ENCODE data around the gene GSK3B.

The GSK3B gene

DNA sequence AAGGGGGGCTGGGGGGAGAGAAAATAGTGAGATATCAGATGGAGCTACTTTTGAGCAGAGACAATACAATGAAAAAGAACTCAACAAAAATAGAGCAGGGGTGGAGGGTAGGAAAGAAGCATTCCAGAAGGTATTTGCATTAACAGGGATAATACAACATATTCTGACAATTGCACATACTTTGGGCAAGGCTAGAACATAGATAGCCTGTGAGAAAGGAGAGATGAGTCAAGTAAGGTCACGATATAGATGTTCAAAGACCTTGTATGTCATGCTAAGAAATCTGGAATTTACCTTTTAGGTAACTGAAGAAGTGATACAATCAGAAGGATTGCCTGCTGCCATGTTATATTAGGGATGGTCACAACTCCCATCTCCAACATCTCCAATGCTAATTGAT lies 155.2 kb downstream of the GSK3B start:
- no peak for DNase-seq
- Mint-ChIP-seq H3K4me1 (peaks cover 25% of the 10 kb centered on the region), H3K27ac (no peak overlapping the region), H3K27me3 (no peaks in the 10 kb centered on the region), H3K9me3 (no peaks in the 10 kb centered on the region), H3K36me3 (peaks cover 12% of the 10 kb centered on the region), H3K4me3 (no peak overlapping the region)
- CTCF ChIA-PET: no interaction called here

DNA sequence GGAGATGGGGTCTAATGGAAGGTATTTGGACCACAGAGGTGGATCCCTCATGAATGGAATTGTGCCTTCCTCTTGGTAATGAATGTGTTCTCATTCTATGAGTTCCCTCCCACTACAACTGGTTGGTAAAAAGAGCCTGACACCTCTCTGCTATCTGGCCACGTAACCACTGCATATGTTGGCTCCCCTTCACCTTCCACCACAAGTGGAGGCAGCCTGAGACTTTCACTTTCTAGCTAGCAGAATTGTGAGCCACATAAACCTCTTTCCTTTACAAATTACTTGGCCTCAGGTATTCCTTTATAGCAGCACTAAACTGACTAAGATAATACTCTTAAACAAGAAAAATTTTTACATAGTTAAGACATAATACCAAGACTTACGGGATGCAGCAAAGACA lies 157.0 kb downstream of the GSK3B start:
- H3K27ac Mint-ChIP-seq: peak overlapping the region; percentile 60
- peaks cover 18% of the 10 kb centered on the region for H3K4me1 Mint-ChIP-seq
- no peaks in the 10 kb centered on the region for H3K27me3 Mint-ChIP-seq
- no peaks in the 10 kb centered on the region for H3K9me3 Mint-ChIP-seq
- peak; percentile 64 for DNase-seq
- H3K36me3 Mint-ChIP-seq: peaks cover 14% of the 10 kb centered on the region
- H3K4me3 Mint-ChIP-seq: peak overlapping the region; percentile 3
- CTCF ChIA-PET: no interaction called here

DNA sequence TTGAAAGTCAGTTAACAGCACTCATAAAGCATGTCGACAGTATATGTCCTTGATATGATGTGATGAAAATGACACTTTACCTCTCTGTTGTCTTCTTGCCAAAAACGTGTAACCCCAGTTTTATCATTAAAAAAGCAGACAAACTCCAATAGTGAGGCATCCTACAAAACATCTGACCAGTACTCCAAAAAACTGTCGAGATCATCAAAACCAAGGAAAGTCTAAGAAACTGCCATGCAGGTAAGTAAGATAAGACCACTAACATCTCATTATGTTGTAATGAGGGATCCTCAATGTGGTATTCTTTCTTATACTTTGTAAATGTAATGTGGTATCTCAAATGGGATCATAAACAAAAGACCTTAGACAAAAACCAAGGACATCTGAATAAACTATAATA lies 160.0 kb downstream of the GSK3B start:
- CTCF ChIA-PET: no interaction called here
- Mint-ChIP-seq H3K27ac (no peak overlapping the region), H3K4me1 (peaks cover 18% of the 10 kb centered on the region), H3K4me3 (no peak overlapping the region), H3K36me3 (peaks cover 13% of the 10 kb centered on the region), H3K27me3 (no peaks in the 10 kb centered on the region), H3K9me3 (no peaks in the 10 kb centered on the region)
- DNase-seq: no peak

DNA sequence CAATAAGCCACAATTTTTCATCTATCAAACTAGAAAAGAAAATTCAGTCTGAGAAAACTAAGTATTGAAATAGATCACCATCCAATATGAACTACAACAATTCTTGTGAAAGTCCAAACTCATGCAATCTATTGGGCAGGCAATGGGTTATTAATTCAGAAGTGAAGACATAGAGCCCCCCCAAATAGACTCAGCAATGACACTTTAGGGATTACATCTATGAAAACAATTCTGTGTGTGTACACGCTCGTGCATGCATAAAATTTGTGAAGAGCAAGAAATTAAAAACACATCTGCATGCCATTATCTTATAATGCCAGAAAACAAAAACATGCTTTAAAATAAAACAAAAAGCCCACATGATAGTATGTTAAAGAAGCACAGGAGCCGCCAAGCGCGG lies 161.0 kb downstream of the GSK3B start:
- CTCF ChIA-PET: no interaction called here
- Mint-ChIP-seq H3K4me3 (no peak overlapping the region), H3K27ac (peak overlapping the region; percentile 42), H3K27me3 (no peaks in the 10 kb centered on the region), H3K9me3 (no peaks in the 10 kb centered on the region), H3K4me1 (peaks cover 18% of the 10 kb centered on the region), H3K36me3 (peaks cover 13% of the 10 kb centered on the region)
- no peak for DNase-seq

DNA sequence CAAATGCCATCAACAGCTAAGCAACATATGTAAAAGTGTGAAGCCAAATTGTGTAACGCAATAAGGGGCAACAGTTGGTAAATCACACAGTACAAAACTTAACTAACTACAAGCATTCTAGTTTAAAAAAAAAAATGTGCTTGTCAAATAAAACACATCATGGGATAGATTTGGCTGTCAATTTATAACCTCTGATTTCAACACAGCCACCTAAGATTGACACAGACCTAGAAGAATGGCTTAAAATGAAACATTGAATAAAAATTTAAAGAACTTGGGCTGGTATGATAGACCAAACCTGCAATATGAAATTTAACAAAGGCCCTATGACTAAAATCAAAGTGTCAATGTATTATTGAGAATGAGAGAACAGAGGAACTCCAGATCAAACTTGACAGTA lies 164.0 kb downstream of the GSK3B start:
- Mint-ChIP-seq H3K4me3 (no peak overlapping the region), H3K27ac (no peak overlapping the region), H3K4me1 (no peaks in the 10 kb centered on the region), H3K9me3 (no peaks in the 10 kb centered on the region), H3K27me3 (no peaks in the 10 kb centered on the region), H3K36me3 (peaks cover 7% of the 10 kb centered on the region)
- CTCF ChIA-PET: no interaction called here
- no peak for DNase-seq

DNA sequence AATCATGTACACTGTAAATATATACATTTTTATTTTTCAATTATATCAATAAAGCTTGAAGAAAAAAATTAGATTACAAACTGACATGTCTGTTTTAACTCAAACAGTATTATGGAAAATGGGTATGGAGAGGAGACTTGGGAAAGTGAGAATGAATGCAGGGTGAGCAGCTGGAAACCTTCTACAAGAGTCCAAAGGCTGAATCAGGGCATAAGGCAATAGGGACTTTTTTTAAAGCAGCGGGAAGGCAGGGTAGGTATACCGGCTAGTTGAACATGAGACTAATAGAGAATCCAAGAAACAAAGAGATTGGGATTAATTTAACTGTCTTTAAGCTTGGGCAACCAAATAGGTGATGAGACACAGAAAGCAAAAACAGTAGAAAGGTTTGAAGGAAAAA lies 167.1 kb downstream of the GSK3B start:
- CTCF ChIA-PET: no interaction called here
- no peak overlapping the region for H3K27ac Mint-ChIP-seq
- H3K9me3 Mint-ChIP-seq: no peaks in the 10 kb centered on the region
- no peaks in the 10 kb centered on the region for H3K27me3 Mint-ChIP-seq
- H3K4me3 Mint-ChIP-seq: no peak overlapping the region
- H3K4me1 Mint-ChIP-seq: no peaks in the 10 kb centered on the region
- DNase-seq: no peak
- no peaks in the 10 kb centered on the region for H3K36me3 Mint-ChIP-seq

DNA sequence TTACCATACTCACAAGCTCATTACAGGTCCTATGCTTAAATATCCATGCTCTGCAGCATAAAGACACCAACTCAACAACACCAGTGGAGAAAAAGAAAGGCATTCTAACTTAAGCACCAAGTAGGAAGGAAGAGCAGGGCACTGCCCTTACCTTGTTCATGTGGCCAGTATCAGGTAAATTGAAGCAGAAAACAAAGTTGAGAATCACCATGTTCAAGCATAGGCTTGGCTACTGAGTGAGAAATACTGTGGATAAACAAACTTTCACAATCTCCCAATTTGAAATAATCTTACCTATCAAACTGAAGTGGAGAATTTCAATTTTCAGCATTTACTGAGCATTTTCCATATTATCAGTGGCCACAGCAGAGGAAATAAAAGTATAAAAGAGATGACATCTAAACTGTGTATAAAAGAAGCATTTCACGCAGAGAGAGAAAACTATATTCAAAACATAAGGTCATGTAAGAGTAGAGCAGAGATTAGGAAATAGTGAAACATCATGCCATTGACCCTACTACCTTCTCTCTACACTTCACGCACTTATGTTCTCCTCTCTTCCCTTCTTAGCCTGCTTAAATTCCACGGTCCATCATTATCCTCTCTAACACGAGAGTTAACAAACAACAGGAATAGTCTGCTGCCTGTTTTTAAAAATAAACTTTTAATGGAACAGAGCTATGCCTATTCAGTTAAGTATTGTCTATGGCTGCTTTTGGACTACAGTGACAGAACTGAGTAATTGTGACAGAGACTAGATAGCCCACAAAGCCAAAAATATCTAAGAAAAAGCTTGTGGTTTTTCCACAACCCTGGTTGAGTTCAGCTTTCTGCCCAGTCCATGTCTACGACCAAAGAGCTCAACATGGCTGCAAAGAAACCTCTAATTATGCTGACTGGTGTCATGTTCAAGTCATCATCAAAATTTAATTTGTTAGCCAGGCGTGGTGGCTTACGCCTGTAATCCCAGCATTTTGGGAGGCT lies 169.8 kb downstream of the GSK3B start:
- Mint-ChIP-seq H3K4me3 (no peak overlapping the region), H3K27ac (no peak overlapping the region), H3K9me3 (no peaks in the 10 kb centered on the region), H3K27me3 (no peaks in the 10 kb centered on the region), H3K36me3 (peaks cover 5% of the 10 kb centered on the region), H3K4me1 (peaks cover 5% of the 10 kb centered on the region)
- CTCF ChIA-PET: no interaction called here
- DNase-seq: no peak

DNA sequence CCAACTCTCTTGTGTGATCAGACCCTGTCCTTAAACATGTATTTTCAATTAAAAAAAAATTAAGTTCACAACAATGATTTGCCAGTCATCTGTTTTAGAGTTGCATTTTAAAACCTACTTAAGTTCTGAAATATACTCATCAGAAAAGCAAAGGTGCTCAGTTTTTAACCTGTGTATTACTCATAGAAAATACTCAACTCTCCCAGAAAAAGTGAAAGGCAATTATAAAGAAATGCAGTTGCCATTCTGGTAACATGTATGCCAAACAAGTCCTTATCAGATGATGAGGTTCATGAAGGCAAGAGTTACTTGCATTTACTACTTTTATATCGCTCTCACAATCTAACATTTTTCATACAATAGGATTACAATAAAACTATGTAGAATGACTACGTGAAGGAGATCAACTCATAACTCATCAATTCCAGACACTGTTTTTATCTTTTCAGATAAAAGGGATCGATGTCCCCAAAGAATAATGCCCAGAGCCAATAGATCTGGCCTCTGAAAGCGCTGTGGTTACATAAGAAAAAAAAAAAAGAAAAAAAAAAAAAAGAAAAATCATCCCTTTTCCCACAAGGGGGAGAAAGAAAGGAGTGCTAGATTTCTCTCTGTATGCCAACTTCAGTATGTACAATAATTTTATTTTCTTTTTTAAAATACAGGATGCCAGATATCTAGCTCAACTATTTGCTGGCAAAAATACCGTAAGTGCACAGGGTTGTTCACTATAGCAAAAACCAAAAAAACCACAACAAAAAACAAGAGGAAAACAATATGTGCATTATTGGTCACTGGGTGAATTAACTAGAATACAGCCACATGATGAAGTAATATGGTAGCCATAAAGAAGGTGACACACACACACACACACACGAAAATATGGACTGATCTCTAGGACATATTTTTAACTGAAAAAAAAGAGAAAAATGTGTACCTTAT lies 175.0 kb downstream of the GSK3B start:
- Mint-ChIP-seq H3K4me3 (no peak overlapping the region), H3K27me3 (no peaks in the 10 kb centered on the region), H3K36me3 (peaks cover 14% of the 10 kb centered on the region), H3K27ac (no peak overlapping the region), H3K9me3 (no peaks in the 10 kb centered on the region), H3K4me1 (peaks cover 9% of the 10 kb centered on the region)
- CTCF ChIA-PET: no interaction called here
- DNase-seq: no peak

DNA sequence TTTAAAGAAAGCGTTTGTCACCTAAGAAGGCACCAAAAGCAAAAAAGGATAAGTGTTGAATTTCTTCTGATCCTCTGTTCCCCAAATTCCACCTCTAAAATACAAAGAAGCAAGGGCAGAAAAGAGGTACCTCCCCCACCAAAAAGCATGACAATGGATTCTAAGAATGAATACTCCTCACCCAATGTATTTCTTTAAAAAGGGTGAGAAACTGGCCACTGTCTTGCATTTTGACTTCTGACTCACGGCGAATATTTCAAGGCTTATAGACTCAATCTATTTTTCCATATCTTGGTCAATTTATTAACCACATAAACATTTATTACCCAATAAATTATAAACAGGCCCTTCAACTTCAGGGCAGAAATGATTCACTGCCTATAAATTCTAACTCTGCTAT lies 181.2 kb downstream of the GSK3B start:
- no peak for DNase-seq
- Mint-ChIP-seq H3K9me3 (no peaks in the 10 kb centered on the region), H3K27ac (no peak overlapping the region), H3K27me3 (no peaks in the 10 kb centered on the region), H3K4me3 (no peak overlapping the region), H3K36me3 (peaks cover 36% of the 10 kb centered on the region), H3K4me1 (peaks cover 21% of the 10 kb centered on the region)
- CTCF ChIA-PET: no interaction called here

DNA sequence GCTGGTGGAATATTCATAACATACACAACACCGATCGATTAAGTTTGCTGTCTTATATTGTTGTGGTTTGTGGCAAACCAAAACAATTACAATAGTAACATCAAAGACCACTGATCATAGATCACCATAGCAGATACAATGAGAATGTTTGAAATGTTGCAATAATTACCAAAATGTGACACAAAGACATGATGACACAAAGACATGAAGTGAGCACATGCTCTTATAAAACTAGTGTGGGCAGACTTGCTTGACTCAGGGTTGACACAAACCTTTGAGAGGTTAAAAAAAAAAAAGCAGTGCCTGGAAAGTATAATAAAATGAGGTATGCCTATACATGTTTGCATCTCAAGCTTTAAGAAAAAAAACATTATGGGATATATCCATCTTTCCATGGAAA lies 182.0 kb downstream of the GSK3B start:
- Mint-ChIP-seq H3K4me1 (peaks cover 21% of the 10 kb centered on the region), H3K36me3 (peaks cover 36% of the 10 kb centered on the region), H3K9me3 (no peaks in the 10 kb centered on the region), H3K4me3 (no peak overlapping the region), H3K27ac (peak overlapping the region; percentile 82), H3K27me3 (no peaks in the 10 kb centered on the region)
- DNase-seq: no peak
- CTCF ChIA-PET: no interaction called here

DNA sequence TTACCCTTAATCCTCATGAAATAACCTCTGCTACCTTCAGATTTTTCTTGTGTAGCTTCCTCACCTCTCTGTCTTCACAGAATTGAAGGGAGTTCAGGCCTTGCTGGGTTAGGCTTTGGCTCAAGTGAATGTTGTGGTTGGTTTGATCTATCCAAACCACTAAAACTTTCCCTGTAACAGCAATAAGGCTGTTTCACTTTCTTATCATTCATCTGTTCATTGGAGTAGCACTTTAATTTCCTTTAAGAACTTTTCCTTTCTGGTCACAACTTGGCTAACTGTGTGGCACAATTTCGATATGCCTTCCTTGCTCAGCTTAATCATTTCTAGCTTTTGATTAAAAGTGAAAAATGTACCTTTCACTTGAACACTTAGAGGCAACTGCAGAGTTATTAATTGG lies 182.5 kb downstream of the GSK3B start:
- Mint-ChIP-seq H3K9me3 (no peaks in the 10 kb centered on the region), H3K36me3 (peaks cover 38% of the 10 kb centered on the region), H3K27me3 (no peaks in the 10 kb centered on the region), H3K4me1 (peaks cover 21% of the 10 kb centered on the region), H3K27ac (peak overlapping the region; percentile 82), H3K4me3 (no peak overlapping the region)
- CTCF ChIA-PET: interaction anchor here (1.3 kb wide), 1 partner anchor 18 kb away, joined by 4 read pairs; no protein-coding TSS in a partner anchor
- DNase-seq: no peak

DNA sequence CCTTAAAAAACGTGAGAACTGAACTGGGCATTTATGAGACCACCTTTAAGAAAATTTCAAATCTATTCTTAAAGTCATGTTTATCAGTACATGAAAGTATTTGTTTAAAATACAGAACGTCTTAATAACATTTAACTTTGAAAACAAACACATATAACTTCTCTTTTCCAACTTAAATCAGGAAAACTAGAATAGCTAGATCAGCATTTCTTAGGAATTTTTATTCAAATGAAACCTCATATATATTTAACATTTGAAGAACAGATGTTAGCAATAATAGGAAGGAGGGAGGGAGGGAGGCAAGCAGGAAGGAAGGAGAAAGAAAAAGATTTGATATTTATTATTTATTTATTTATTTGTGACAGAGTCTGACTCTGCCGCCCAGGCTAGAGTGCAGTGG lies 192.2 kb downstream of the GSK3B start:
- CTCF ChIA-PET: no interaction called here
- Mint-ChIP-seq H3K4me1 (no peaks in the 10 kb centered on the region), H3K9me3 (no peaks in the 10 kb centered on the region), H3K4me3 (no peak overlapping the region), H3K36me3 (peaks cover 6% of the 10 kb centered on the region), H3K27ac (no peak overlapping the region), H3K27me3 (no peaks in the 10 kb centered on the region)
- no peak for DNase-seq

DNA sequence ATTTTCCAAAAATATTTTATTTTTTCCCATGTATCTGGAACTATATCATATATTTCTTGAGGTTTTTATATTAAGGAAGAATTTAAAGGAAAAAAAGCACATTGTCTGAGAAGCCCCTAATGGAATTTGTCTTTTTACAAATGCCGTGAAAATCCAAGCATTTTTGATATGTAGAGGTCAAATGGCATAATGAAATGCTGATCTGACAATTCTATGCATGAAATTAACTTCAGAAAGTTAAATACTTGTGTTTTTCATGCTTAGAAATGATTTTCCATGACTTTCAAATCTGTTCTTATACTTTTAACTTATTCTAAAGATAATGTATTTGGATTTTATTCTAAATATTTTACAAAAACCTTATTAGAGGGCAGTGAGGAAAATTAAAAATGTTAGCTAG lies 193.1 kb downstream of the GSK3B start:
- no peak overlapping the region for H3K27ac Mint-ChIP-seq
- peaks cover 7% of the 10 kb centered on the region for H3K36me3 Mint-ChIP-seq
- no peak for DNase-seq
- CTCF ChIA-PET: no interaction called here
- no peaks in the 10 kb centered on the region for H3K4me1 Mint-ChIP-seq
- no peaks in the 10 kb centered on the region for H3K27me3 Mint-ChIP-seq
- no peaks in the 10 kb centered on the region for H3K9me3 Mint-ChIP-seq
- H3K4me3 Mint-ChIP-seq: no peak overlapping the region

DNA sequence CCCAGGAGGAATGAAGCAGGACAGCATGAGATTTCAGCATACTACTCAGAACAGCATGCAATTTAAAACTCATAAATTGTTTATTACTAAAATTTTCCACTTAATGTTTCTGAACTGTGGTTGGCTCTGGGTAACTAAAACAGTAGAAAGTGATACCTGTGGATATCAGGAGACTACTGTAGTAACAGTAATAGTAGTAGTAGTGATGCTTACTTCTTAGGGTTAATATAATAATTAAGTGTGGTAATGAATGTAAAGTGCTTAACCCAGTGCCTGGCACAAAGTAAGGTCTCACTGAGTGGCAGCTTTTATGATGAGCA lies 195.1 kb downstream of the GSK3B start:
- CTCF ChIA-PET: no interaction called here
- Mint-ChIP-seq H3K4me1 (no peaks in the 10 kb centered on the region), H3K4me3 (no peak overlapping the region), H3K36me3 (peaks cover 7% of the 10 kb centered on the region), H3K27ac (no peak overlapping the region), H3K9me3 (no peaks in the 10 kb centered on the region), H3K27me3 (no peaks in the 10 kb centered on the region)
- no peak for DNase-seq
